HG02759 (cell line): ENCODE results near the gene PF4V1.
"Not testable (repeated sequence)": the region's sequence is repeated elsewhere in the genome, so short reads cannot be mapped to it uniquely, and the experiment has no call there.

Experiments used
- ATAC-seq: cut with Tn5 transposase; IDR thresholded peaks from one replicate; pipeline ENCODE4 v1.9.1; 2021; ENCODE audit warnings: mild to moderate bottlenecking, moderate library complexity; ENCODE audit not compliant: unreplicated experiment

PF4V1 gene

DNA sequence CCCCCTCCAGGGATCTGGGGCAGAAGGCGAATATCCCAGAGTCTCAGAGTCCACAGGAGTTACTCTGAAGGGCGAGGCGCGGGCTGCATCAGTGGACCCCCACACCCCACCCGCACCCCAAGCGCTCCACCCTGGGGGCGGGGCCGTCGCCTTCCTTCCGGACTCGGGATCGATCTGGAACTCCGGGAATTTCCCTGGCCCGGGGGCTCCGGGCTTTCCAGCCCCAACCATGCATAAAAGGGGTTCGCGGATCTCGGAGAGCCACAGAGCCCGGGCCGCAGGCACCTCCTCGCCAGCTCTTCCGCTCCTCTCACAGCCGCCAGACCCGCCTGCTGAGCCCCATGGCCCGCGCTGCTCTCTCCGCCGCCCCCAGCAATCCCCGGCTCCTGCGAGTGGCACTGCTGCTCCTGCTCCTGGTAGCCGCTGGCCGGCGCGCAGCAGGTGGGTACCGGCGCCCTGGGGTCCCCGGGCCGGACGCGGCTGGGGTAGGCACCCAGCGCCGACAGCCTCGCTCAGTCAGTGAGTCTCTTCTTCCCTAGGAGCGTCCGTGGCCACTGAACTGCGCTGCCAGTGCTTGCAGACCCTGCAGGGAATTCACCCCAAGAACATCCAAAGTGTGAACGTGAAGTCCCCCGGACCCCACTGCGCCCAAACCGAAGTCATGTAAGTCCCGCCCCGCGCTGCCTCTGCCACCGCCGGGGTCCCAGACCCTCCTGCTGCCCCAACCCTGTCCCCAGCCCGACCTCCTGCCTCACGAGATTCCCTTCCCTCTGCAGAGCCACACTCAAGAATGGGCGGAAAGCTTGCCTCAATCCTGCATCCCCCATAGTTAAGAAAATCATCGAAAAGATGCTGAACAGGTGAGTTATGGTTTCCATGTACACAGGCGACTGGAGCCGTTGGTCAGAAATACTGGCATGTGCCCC is 16.3 kb downstream of the PF4V1 start, which contains the start of gene CXCL1:
TSS of gene CXCL1 (plus strand) at position 264 of the 926 bp plus-strand sequence. CDS start at position 342, 78 bp downstream.
- no peak for ATAC-seq

- no peak for ATAC-seq
Measured at GRCh38 chr4:73870260-73870659, 17.2 kb downstream of the PF4V1 start.

- ATAC-seq = no peak
Measured at GRCh38 chr4:73870768-73871167, 17.7 kb downstream of the PF4V1 start.

GRCh38 chr4:73871511-73872310 is 18.6 kb downstream of the PF4V1 start:
- ATAC-seq = no peak

- no peak for ATAC-seq
Measured at GRCh38 chr4:73872316-73873108, 19.4 kb downstream of the PF4V1 start.

DNA sequence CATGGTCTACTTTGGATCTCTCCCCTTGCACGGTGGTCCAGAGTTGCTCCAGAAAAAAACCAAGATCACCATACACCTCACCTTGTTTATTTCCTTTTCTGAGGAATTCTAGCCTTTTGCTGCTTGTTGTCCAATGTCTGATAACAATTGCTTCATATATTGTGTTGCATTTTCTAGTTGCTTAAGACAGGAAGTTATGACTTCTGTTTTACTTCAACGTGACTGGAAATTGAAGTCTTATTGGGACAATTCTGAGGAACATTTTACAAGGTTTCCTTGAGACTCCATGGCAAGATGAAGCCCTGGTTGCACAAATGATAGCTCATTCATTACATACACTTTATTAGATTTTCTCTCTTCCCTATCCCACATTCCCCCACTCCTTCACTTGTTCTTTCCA is 21.3 kb downstream of the PF4V1 start:
- ATAC-seq = no peak

GRCh38 chr4:73875401-73875800 is 22.3 kb downstream of the PF4V1 start:
- ATAC-seq = no peak

DNA sequence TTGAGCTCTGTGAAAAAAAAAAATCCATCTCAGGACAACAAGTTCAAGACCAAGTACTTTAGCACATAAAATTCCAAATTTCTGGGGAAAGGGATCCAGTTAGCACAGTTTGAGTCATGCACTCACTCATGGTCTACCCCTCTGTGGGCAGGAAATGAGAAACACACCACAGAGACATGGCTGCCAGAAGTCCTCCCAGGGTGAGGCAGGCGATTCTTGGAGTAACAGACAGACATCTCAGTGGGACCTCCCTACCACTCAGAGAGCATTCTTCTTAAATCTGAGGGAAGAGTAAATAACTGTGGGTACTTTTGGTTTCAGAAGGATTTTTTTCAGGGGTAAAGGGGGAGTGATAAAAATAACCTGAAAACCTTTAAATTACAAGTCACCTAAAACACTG is 30.2 kb downstream of the PF4V1 start:
- no peak for ATAC-seq

- no peak for ATAC-seq
Measured at GRCh38 chr4:73885574-73886267, 32.6 kb downstream of the PF4V1 start.

- ATAC-seq = no peak
Measured at GRCh38 chr4:73891326-73891725, 38.2 kb downstream of the PF4V1 start.

- no peak for ATAC-seq
Measured at GRCh38 chr4:73891739-73892405, 38.8 kb downstream of the PF4V1 start.

DNA sequence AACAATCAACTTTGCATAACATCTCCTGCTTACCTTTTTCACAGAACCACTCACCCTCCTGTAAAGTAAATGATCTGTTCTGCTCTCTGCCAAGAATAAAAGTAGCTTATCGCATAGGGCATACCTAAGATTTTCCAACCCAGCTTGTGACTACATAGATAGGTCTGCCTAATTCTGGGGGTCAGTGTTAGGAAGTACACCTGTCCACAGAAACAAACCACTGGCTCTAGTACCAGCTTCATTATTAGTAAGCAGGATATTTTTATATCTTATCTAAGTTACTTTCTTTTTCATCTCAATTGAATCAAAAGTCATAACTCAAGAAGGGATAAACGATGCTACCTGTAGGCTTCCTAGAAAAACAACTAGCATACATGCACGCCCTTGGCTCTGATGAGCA is 39.9 kb downstream of the PF4V1 start:
- ATAC-seq = no peak

DNA sequence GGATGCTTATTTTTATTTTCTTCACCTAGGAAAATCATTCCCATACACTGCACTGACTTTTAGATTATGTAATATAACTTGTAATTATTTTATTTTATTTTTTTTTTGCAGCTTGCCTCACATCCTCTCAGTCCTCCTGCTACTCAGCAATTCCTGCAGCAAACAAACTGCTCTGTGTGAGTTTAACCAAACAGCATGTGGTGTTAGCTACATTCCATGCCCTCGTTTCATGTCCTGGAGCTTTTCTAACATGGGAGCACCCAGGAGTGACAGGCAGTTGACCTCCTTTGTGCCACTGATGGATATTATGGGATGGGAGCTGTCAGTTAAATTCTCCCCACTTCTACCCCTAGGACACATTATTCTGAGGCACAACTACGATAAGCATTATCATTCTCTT is 40.9 kb downstream of the PF4V1 start:
- no peak for ATAC-seq

- ATAC-seq = no peak
Measured at GRCh38 chr4:73895201-73896175, 42.4 kb downstream of the PF4V1 start.

DNA sequence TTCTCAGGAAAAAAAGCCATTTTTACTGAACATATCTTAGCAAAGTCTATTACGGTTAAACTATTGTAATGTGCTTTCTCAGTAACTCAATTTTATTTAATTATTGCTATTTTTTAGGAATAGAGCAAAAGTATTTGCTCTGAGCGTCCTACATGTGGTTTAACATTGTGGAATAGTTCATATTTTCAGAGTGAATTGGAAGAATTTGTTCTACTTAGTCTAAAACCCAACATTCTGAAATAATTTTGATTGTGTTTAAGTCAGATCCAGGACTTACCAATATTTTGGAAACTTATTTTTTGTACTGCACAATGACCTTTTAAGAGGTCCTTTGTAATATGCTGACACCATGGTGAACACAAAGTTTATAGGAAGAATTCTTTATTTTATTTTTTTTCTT is 43.3 kb downstream of the PF4V1 start:
- ATAC-seq = no peak

DNA sequence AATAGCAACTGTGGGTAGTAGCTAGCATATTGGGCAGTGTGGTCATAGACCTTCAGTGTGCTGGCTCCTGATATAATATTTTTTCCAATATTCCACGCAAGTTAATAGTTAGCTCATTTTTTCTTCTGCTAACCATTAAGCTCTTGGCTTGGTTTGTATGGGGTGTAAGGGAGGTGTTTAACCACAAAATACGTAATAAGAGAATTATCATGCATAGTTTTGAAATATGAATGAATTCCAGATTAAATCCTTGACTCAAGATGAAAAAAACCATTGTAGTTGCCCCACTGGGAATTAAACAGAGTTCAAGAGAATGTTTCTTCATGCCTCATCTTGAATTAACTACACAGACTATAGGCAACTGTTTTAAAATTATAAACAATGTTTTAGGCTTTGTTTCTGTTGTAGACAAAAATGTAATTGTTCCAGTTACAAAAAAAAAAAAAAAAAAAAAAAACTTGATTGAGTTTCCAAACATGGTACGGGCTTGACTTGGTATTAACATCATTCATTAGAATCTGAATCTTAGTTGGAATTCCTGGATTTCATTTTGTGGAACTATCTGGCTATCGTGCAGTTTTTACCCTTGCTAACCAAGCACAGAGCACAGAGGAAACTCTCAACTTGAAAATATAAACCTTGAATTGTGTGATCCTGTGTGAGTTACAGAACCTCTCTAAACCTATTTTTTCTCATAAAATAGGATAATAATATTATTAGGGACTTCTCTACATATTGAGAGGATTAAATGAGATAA is 44.5 kb downstream of the PF4V1 start:
- no peak for ATAC-seq

DNA sequence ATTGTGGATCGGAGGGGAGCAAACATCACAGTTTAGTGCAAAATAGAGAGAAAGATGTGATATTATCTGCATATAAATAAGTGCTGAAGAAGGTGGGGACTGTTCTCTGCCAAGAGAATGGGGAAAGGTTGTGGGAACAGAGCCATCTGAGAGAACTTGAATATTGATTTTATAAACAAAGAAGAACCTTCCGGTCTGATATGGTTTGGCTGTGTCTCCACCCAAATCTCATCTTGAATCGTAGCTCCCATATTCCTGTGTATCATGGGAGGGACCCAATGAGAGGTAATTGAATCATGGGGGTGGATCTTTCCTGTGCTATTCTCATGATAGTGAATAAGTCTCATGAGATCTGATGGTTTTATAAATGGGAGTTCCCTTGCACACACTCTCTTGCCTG is 46.2 kb downstream of the PF4V1 start:
- not testable (repeated sequence) for ATAC-seq

GRCh38 chr4:73901031-73901430 is 47.9 kb downstream of the PF4V1 start:
- no peak for ATAC-seq
